ENCODE data around the gene TNFAIP3.

The TNFAIP3 gene

GRCh38 chr6:137864812-137865508 lies 2.1 kb upstream of the TNFAIP3 start:
- DNase-seq (ENCODE audit: low spot score): no peak

GRCh38 chr6:137866200-137866913 lies 702 bp upstream of the TNFAIP3 start:
- DNase-seq (ENCODE audit: low spot score): peak; percentile 51

- peak; percentile 49 for DNase-seq (ENCODE audit: low spot score)
Measured at GRCh38 chr6:137867685-137868509, 838 bp downstream of the TNFAIP3 start.

GRCh38 chr6:137868721-137869548 lies 1.9 kb downstream of the TNFAIP3 start:
- no peak for DNase-seq (ENCODE audit: low spot score)

GRCh38 chr6:137869549-137870307 lies 2.7 kb downstream of the TNFAIP3 start:
- DNase-seq (ENCODE audit: low spot score): no peak

GRCh38 chr6:137870308-137870644 lies 3.2 kb downstream of the TNFAIP3 start:
- no peak for DNase-seq (ENCODE audit: low spot score)

- peak; percentile 39 for DNase-seq (ENCODE audit: low spot score)
Measured at GRCh38 chr6:137870744-137871247, 3.7 kb downstream of the TNFAIP3 start.

- DNase-seq (ENCODE audit: low spot score): no peak
Measured at GRCh38 chr6:137871291-137871690, 4.2 kb downstream of the TNFAIP3 start.

- DNase-seq (ENCODE audit: low spot score): peak; percentile 30
Measured at GRCh38 chr6:137871831-137872454, 4.9 kb downstream of the TNFAIP3 start.

- DNase-seq (ENCODE audit: low spot score): no peak
Measured at GRCh38 chr6:137872581-137873115, 5.6 kb downstream of the TNFAIP3 start.

- peak; percentile 95 for DNase-seq (ENCODE audit: low spot score)
Measured at GRCh38 chr6:137873273-137873762, 6.3 kb downstream of the TNFAIP3 start.

GRCh38 chr6:137874204-137875057 lies 7.4 kb downstream of the TNFAIP3 start:
- peak; percentile 83 for DNase-seq (ENCODE audit: low spot score)

- DNase-seq (ENCODE audit: low spot score): no peak
Measured at GRCh38 chr6:137875058-137875520, 8.0 kb downstream of the TNFAIP3 start.

- no peak for DNase-seq (ENCODE audit: low spot score)
Measured at GRCh38 chr6:137875606-137876005, 8.5 kb downstream of the TNFAIP3 start.

GRCh38 chr6:137876547-137876946 lies 9.5 kb downstream of the TNFAIP3 start:
- no peak for DNase-seq (ENCODE audit: low spot score)

- no peak for DNase-seq (ENCODE audit: low spot score)
Measured at GRCh38 chr6:137877113-137877512, 10.1 kb downstream of the TNFAIP3 start.

GRCh38 chr6:137877606-137878005 lies 10.5 kb downstream of the TNFAIP3 start:
- no peak for DNase-seq (ENCODE audit: low spot score)

- no peak for DNase-seq (ENCODE audit: low spot score)
Measured at GRCh38 chr6:137878029-137878428, 11.0 kb downstream of the TNFAIP3 start.

All from kidney tubule cell (primary cell).